HG02763 (cell line): Measurements from ENCODE around the gene AGBL4.

Source experiments
- ATAC-seq: cut with Tn5 transposase; IDR thresholded peaks from one replicate; pipeline ENCODE4 v1.9.1; 2021; ENCODE audit warnings: mild to moderate bottlenecking, moderate library complexity; ENCODE audit not compliant: unreplicated experiment

Gene AGBL4

DNA sequence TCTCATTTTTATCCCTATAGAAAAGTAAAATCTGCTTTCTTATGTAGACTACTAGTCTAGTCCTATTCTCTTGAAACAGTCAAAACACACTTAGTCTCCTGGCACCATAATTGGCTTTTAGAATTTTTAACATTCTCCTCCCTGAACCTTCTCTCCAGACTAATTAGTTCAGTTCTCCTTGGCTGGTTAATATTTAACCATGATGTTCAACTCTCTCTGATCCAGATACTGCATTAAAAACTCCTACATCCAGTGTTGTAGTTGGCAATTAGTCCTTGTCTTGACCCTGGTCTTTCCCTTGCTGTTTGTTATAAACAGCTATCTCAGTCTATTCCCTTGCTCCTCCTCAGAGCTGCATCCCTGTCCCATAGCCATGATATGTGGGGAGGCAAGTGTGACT lies 824.2 kb downstream of the AGBL4 start:
- no peak for ATAC-seq

DNA sequence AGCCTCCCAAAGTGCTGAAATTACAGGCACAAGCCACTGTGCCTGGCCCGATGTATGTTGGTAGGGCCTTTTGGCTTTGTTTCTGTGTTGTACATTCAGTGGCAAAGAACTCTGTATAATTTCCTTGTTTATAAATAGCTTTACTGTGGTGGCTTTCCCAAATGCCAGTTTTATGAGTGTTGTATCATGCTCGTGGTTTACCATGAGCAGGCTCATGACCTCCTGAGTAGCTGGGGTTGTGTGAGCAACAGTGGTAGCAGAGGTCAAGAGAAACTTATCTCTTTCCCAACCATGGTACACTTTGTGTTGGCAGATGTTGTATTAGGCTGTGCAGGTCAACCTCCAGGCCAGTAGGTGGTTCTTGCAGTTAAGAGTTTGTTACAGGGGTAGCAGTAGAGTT lies 826.7 kb downstream of the AGBL4 start:
- no peak for ATAC-seq

DNA sequence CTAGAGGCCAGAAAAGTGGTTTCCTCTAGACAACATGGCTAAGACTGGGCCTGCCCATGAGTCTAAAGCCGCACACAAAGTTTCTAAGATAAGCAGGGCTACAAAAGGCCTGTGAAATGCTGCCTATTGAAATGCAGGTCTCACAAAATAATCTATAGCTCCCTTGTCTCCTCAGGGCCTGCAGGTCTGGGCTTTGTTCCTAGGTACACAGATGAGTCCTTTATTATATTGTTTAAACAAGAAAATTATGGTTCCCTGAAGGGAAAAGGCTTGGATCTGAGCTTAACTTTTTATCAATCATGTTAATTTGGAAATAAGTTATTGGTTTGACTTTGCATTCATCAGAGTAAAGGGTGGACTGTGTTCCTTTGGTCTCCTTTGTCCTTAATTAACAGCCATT lies 833.6 kb downstream of the AGBL4 start:
- no peak for ATAC-seq

DNA sequence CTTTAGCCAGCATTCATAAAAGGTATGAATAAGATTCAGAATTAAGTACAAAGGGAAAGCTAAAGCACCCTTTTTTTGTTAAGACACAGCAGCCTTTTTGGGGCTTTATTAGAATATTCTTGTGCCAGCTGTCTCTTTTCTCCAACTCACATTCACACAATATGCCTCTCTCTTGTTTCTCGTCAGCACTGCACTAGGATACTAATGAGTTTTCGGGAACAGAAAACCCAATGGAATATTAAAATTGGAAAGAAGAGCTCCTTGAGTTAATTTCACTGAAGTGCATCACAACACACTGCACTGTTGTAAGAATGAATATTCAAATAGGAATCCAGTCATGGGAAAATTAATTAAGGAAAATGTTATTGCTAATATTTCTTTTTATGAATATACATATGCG lies 836.7 kb downstream of the AGBL4 start:
- no peak for ATAC-seq

DNA sequence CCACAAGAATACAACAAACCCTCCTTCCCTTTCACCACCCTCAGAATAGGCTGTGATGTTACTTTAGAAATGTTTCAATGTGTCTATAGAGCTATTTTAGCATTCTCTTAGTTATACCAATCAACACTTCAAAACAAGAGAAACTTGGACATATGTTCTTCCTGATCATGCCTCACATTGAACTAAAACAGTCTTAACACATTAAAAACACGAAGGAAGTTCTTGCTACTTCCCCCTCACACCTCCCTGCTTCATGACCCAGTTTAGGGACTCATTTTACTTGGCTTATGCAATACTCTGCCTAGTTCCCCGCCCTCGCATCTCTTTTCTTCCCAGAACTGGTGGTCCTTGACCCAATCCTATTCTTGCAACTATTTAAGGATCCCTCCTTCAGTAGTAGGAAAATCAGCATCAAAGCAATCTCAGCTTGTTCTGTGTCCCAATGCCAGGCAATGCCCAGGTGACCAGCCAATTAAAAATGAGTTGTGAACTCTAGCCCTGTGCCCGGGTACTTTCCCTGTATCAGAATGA lies 838.2 kb downstream of the AGBL4 start:
- ATAC-seq = no peak

DNA sequence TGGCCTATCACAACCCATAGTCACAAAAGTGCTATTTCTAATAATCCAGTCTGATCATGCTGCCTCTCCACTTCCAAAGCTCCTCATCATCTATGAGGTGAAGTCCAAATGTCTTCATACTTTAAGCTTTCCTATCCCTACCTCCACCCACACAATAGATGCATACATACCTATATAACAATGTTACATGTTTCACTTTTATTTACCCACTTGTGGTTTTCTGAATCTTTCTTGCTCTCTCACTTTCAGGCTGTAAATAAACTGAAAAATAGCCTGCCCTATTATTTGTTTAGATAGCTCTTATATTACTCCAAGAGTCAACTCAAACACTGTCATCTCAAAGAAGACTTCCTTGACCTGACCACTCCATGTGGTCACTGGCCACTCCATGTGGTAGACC lies 840.3 kb downstream of the AGBL4 start:
- no peak for ATAC-seq

DNA sequence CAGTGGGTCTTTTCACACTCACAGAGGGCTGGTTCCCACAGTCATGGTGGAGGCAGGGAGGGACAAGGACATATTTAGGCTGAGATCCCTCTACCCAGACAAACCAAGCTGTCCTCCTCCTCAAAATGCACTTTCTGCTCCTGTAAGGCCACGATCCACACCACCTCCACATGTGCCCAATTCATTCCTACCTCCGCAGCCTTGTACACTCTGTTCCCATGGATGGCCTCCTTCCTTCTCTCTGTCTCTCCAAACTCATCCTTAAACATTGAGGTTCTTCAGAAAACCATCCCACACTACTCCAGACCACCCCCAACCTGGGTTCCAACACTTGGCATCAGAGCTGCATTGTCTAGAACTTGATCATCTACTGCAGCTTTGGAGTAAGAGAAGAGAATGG lies 842.7 kb downstream of the AGBL4 start:
- no peak for ATAC-seq

DNA sequence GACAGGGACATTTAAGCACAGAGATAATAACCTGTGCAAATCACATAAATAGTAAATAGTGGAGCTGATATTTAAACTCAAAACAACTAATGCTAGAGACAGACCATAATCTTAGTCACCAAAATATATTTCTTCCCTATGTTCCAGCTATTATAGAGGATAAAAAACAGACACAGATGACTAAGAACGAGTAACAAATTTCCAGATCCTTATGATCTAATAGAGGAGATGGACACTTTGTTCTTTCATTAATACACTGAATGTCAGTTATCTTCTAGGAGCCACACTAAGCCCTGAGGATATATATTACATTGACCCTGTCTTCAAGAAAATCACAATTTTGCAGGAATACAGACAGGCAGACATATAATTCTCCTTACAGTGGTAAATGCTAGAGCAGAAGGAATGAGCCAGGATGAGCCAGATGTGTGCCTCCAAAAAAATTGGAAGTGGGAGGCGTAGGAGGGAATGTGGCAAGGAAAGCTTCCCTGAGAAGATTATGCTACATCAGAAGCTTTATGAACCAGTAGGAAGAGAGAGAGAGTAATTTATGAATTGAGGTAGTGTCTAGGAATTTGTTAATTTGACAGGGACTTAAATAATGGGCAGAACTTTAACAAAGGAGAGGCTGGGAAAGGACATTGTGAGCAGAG lies 851.7 kb downstream of the AGBL4 start:
- ATAC-seq = no peak

DNA sequence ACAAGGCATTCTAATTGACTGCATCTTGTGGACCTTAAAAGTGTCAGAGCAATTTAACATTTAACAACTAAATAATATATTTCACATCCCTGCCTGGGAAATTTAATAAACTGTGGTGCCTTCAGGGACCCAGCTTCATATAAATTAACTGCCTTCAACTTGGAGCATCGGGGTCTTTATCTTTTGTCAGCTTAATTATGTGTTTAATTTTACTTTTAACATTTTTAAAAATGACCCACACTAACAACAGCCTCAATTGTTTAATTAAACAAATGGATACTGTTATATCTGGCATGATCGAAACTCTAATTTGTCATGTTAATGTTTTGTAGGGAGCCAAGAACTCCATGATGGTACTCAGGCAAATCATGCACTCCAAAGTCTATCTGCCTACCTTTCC lies 857.7 kb downstream of the AGBL4 start:
- ATAC-seq = no peak

DNA sequence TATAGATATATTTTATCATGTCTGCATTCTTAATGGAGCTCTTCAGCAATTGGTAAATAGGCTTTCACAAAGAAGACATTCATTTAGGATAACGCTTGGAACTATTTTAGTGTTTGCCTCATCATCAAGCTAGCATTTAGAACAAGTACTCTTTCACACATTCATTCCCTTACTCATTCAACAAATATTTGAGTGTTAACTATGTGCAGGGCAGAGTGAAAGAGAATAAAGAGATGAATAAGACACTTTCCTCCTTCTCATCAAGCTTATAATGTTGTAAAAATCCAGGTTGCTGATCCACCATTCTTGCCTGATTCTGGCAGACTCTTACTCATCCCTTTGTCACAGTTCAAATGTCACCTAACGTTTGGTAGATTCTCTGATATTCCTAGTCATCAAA lies 860.7 kb downstream of the AGBL4 start:
- no peak for ATAC-seq

DNA sequence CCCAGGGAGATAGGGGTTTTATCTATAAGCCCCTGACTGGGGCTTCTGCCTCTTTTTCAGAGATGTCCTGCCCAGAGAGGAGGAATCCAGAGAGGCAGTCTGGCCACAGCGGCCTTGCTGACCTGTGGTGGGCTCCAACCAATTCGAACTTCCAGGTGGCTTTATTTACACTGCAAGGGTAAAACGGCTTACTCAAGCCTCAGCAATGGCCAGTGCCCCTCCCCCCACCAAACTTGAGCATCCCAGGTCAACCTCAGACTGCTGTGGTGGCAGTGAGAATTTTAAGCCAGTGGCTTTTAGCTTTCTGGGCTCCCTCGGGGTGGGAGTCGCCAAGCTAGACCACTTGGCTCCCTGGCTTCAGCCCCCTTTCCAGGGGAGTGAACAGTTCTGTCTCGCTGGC lies 863.1 kb downstream of the AGBL4 start:
- no peak for ATAC-seq

DNA sequence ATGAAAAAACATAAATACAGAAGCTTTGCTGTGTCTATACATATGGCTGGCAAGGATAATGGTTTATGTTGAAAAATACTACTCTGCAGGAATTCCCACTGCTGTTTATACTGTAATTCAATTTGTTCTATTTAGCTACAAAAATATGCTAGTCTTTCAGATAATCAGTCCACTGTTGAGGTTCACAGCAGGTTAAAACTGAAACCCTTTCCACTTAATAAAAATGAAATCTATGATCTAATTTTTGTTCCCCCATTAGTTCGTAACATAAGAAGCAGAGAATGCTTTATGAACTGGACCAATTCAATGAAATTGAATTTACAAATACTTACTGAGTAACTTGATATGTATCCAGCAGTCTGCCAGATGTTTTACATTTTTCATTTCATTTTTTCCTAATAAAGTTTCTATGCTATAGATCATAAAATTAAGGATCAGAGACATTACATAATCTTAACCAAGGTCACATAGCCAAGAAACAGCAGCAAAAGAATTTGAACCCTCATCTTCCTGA lies 887.0 kb downstream of the AGBL4 start:
- no peak for ATAC-seq

DNA sequence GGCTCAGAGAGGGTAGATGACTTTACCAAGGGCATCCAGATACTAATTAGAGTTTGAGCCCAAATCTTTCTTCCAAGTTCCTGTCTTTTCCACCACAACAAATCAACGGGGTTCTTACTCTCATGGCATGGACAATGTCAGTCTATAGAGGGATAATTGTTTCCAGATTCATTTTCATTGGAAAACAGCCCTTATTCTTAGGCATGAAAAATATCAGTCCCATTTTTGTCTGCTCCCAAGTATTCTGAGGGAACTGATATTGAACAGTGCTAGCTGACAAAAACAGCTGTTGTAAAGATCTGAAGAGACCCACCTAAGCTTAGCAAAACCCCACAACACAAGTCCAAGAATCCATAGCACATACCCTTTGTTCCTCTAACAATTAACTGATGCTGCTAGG lies 898.0 kb downstream of the AGBL4 start:
- no peak for ATAC-seq

DNA sequence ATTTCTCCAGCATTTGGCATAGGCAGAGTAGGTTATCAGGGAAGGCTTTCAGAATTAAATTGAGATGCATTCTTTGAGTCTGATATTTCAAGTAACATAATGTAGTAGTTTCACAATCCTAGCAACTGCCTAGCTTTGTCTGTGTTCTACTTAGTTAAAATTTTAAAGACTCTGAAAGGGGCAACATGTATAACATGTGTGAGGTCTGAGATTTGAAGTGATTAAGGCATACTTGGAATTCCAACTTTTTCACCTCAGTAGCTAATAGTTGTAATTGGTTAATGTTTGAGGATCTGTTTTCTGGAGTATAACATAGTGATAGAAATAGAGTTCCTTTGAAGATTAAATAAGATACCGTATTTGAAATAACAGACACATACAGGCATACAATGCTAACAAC lies 911.8 kb downstream of the AGBL4 start:
- no peak for ATAC-seq

DNA sequence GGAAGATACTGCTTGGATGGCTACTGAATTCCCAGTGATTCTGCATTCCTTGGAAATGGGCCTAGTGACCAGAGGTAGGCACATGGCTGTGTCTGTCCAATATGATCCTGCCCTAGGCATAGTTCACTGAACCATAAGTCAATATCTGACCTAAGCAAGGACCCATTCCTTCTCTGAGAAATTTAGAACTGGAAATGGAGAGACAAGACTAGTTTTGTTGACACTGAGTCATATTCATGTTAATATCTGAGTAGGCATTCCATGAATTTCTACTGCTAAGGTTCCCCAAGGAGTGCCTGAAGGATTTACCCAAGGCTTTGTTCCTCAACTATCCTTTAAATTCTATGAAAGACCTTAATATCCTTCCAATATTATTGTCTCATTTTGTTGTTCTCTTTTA lies 917.3 kb downstream of the AGBL4 start:
- ATAC-seq = no peak

DNA sequence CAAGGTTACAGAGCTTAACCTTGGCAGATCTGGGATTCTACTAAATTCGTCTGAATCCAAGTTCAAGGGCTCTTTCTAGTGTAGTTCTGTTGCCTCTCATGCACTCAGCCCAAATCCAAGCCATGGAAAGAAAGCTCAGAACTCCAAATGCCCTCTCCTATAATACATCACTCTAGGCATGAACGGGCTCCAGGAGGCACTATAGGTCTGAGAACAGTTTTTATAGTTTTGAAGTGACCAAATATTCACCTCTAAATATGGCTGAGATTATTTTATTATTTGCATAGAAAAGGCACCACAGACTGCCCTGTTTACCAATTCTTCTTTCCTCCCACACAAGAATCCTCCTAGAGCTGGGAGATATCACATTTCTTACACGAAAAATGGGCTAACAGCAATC lies 919.2 kb downstream of the AGBL4 start:
- no peak for ATAC-seq

DNA sequence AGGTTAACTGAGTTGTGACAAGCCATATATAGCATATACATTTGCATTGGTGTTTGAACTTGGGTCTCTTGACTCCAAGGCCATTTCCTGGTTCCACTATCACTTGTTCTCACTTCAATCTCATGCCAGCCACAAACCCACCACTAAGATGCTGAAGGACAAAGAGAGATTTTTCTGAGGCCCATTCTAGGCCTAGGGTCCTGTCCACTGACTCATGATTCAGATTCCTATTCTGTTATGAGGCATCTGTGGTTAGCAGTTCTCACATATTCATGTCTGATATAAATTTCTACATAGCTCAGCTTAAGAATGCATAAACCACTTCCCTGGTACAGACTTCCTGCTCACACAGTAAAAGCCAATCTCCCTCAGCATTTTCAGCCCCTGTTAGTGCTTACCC lies 921.0 kb downstream of the AGBL4 start:
- ATAC-seq = no peak

DNA sequence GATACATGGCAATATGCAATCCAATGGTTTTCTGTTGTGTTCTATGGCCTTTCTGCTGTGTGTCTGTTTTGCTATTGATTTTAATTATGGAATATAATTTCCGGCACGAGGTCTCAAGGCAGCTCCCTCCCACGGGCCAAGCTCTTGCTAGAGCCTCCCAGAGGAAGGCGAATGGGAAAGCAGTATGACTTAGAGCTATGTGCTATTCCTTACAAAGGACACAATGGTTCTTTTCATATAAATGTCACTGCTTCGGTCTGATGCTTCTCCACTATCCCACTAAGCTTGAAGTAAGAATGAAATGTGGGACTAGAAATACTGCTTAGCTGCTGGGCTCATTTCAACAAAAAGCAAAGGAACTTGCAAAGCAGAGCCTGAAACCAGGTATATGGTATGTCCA lies 924.9 kb downstream of the AGBL4 start:
- no peak for ATAC-seq

DNA sequence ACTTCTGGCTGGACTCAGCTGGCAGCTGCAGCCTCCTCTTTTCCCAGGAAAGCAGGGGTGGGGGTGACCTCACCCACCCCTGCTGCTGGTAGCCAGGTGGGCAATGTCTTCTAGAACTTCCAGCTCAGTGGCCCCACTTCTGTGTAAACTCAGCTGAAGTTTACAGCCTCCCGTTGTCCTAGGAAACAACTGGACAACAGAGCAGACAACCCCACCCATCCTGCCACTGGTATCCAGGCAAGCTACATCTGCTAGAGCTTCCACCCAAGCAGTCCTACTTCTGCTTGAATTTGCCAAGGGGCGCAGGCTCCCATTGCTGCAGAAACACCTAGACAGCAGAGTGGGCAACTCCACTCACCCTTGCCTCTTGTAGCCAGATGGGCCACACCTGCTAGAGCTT lies 937.4 kb downstream of the AGBL4 start:
- ATAC-seq = no peak

DNA sequence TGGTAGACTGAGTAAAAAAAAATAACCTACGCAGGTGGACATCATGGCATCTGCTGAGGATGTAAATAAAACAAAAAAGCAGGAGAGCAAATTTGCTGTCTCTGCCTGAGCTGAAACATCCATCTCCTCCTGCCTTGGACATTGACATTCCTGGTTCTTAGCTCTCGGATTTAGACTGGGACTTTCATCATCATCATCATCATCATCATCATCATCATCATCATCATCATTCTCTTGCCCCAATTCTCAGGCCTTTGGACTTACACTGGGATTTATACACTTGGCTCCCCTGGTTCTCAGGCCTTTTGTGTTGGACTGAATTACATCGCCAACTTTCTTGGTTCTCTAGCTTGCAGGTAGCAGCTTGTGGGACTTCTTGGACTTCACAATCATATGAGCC lies 938.7 kb downstream of the AGBL4 start:
- no peak for ATAC-seq

DNA sequence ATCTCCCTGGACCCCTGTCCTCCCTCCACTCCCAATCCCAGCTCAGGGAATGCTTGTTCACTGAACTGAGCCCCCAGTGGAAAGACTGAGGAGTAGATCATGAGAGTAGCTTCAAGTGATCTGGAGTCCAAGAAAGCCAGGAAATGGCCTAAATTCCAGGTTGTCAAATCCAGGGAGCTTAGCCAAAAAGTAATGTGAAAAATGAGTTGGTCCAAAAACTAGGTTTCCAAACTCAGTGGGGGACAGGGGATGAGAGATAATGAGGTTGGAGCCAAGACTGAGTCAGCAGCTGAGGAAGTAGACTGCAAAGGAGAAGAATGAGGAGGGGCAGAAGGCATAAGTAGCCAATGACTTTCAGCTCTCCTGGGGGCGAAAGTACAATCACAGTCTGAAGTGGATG lies 963.0 kb downstream of the AGBL4 start:
- no peak for ATAC-seq

DNA sequence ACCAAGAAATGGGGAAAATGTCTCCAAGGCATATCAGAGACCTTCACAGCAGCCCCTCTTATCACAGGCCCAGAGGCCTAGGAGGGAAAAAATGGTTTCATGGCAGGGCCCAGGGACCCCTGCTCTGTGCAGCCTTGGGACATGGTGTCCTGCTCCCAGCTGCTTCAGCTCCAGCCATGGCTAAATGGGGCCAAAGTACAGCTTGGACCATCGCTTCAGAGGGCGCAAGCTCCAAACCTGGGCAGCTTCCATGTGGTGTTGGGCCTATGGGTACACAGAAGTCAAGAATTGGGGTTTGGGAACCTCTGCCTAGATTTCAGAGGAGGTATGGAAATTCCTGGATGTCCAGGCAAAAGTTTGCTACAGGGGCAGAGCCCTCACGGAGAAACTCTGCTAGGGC lies 964.7 kb downstream of the AGBL4 start:
- no peak for ATAC-seq

DNA sequence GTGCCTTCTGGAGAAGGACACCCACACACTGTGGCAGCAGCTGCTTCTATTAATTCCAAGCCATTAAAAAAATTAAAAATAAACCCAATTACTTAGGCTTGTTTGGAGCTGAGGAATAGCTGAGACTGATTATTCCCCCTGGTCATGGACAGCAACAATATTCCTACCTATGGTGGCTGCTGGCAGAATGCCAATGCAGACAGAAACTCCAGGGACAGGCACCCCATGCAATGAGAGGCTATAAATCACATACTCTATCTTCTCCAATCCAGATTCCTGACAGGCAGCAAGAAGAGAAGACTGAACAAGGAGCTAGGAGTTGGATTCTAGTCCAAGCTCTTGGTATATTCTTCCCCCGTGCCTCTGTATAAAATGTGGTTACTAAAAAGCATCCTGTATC lies 971.7 kb downstream of the AGBL4 start:
- no peak for ATAC-seq
